H1 (cell line): ENCODE data around the gene GPC3. TPM values are rescaled to one million over a fixed set of nuclear protein-coding genes. Genes with fewer than 3 reads are reported as not detected.

Experiments
- CTCF ChIA-PET: fragments of 300-600 bp; sonication (Branson Sonifier 250); formaldehyde crosslinking; loops from one replicate; lab custom pipeline; 2021; ENCODE audit not compliant: partially characterized antibody; lab: Charles Lee
- POLR2A ChIA-PET: fragments of 300-600 bp; sonication (Branson Sonifier 250); formaldehyde crosslinking; loops from one replicate; lab custom pipeline; 2021; ENCODE audit warnings: inconsistent platforms; ENCODE audit not compliant: partially characterized antibody; lab: Charles Lee
- DNase-seq, 2 experiments: peaks; one replicate each; pipeline versions ENCODE4 v3.0.0 to v3.0.0-alpha.2; 2010 to 2022; ENCODE audit warnings: low spot score in 2 of 2, low read depth in 1 of 2, mixed read lengths in 1 of 2
- FAIRE-seq: peaks from 2 replicates; lab custom pipeline; 2011; peaks lifted over from hg19 to GRCh38; lab: Jason Lieb, UNC
- H2AFZ ChIP-seq: 2 replicates; pipeline ENCODE4 v1.8.1; 2012; ENCODE audit warnings: low read length, inconsistent platforms
- H2AK5ac ChIP-seq: 2 replicates; pipeline ENCODE4 v1.6.1; 2013; ENCODE audit warnings: low read depth, low read length
- H2BK120ac ChIP-seq: replicated peaks from 2 replicates; pipeline ENCODE3; 2013; ENCODE audit warnings: low read depth, low read length, inconsistent platforms
- H2BK12ac ChIP-seq: 2 replicates; pipeline ENCODE4 v1.6.1; 2013; ENCODE audit warnings: low read depth, low read length
- H2BK15ac ChIP-seq: 2 replicates; pipeline ENCODE4 v1.6.1; 2013; ENCODE audit warnings: low read length
- H2BK20ac ChIP-seq: 2 replicates; pipeline ENCODE4 v1.6.1; 2013; ENCODE audit warnings: low read length
- H2BK5ac ChIP-seq: 2 replicates; pipeline ENCODE4 v1.6.1; 2013; ENCODE audit warnings: low read depth, low read length
- H3K14ac ChIP-seq: 2 replicates; pipeline ENCODE4 v1.6.1; 2013; ENCODE audit warnings: inconsistent platforms; ENCODE audit not compliant: insufficient read length
- H3K18ac ChIP-seq: 2 replicates; pipeline ENCODE4 v1.6.1; 2013; ENCODE audit warnings: low read length; ENCODE audit errors: extremely low read depth
- H3K23ac ChIP-seq: 2 replicates; pipeline ENCODE4 v1.6.1; 2013; ENCODE audit warnings: inconsistent platforms; ENCODE audit not compliant: insufficient read length
- H3K23me2 ChIP-seq: 2 replicates; pipeline ENCODE4 v1.6.1; 2013; ENCODE audit warnings: low read depth, low read length
- H3K27ac ChIP-seq: 2 replicates; pipeline ENCODE4 v1.6.1; 2011; ENCODE audit warnings: low read depth, low read length, inconsistent platforms
- H3K27me3 ChIP-seq, 4 experiments: replicated peaks in 1 of 4; 1 replicate in 1 of 4; 2 replicates in 3 of 4; pipeline versions ENCODE4 v1.6.1 to v1.8.1; 2011 to 2013; ENCODE audit warnings: low read length in 3 of 4, mild to moderate bottlenecking in 3 of 4, inconsistent platforms in 2 of 4, mixed read lengths in 2 of 4, moderate library complexity in 1 of 4; ENCODE audit not compliant: control insufficient read depth in 3 of 4, insufficient read depth in 3 of 4; ENCODE audit errors: extremely low read depth in 1 of 4
- H3K36me3 ChIP-seq, 4 experiments: 2 replicates each; pipeline versions ENCODE4 v1.6.1 to v1.8.1; 2011 to 2013; ENCODE audit warnings: mild to moderate bottlenecking in 4 of 4, low read length in 3 of 4, moderate library complexity in 2 of 4, control low read depth in 1 of 4, inconsistent platforms in 1 of 4; ENCODE audit not compliant: insufficient read depth in 4 of 4, control insufficient read depth in 2 of 4
- H3K4ac ChIP-seq: replicated peaks from 2 replicates; pipeline ENCODE3; 2013; ENCODE audit warnings: low read length, low read depth, mixed read lengths, inconsistent platforms; ENCODE audit not compliant: insufficient read length
- H3K4me1 ChIP-seq, 4 experiments: replicated peaks in 1 of 4; 1 replicate in 1 of 4; 2 replicates in 3 of 4; pipeline versions ENCODE4 v1.6.1 to v1.8.1; 2011 to 2013; ENCODE audit warnings: low read length in 3 of 4, inconsistent platforms in 2 of 4, mixed read lengths in 1 of 4; ENCODE audit not compliant: insufficient read depth in 4 of 4, control insufficient read depth in 3 of 4
- H3K4me2 ChIP-seq, 2 experiments: 2 replicates each; pipeline versions ENCODE4 v1.6.1 to v1.8.1; 2011 to 2013; ENCODE audit warnings: low read depth in 2 of 2, low read length in 2 of 2, control low read depth in 1 of 2, inconsistent platforms in 1 of 2, mild to moderate bottlenecking in 1 of 2; ENCODE audit not compliant: insufficient read depth in 1 of 2
- H3K4me3 ChIP-seq, 4 experiments: fragments of 200-600, 300-600 bp in 1 of 4; sonication (generic), shearing (Covaris generic), sonication (Bioruptor Twin) in 1 of 4; 2 replicates each; pipeline versions ENCODE4 v1.5.1 to v1.8.1; 2011 to 2016; ENCODE audit warnings: low read length in 4 of 4, low read depth in 3 of 4, control low read depth in 2 of 4, inconsistent platforms in 2 of 4, mild to moderate bottlenecking in 2 of 4, mixed read lengths in 1 of 4, moderate library complexity in 1 of 4; ENCODE audit not compliant: insufficient read depth in 2 of 4; ENCODE audit errors: extremely low read depth in 1 of 4
- H3K56ac ChIP-seq: replicated peaks from 2 replicates; pipeline ENCODE3; 2013; ENCODE audit warnings: low read depth, mild to moderate bottlenecking, mixed read lengths, low read length, inconsistent platforms; ENCODE audit not compliant: insufficient read length
- H3K79me1 ChIP-seq: 2 replicates; pipeline ENCODE4 v1.6.1; 2013; ENCODE audit warnings: low read depth, low read length, control low read depth
- H3K79me2 ChIP-seq, 2 experiments: 2 replicates each; pipeline versions ENCODE4 v1.6.1 to v1.8.1; 2012 to 2013; ENCODE audit warnings: low read length in 2 of 2, mild to moderate bottlenecking in 2 of 2, inconsistent platforms in 1 of 2; ENCODE audit not compliant: insufficient read depth in 2 of 2, control insufficient read depth in 1 of 2
- H3K9ac ChIP-seq, 4 experiments: replicated peaks in 1 of 4; 1 replicate in 1 of 4; 2 replicates in 3 of 4; pipeline versions ENCODE4 v1.6.1 to v1.8.1; 2011 to 2013; ENCODE audit warnings: low read depth in 3 of 4, low read length in 3 of 4, control low read depth in 2 of 4, mild to moderate bottlenecking in 2 of 4, moderate library complexity in 2 of 4, inconsistent platforms in 1 of 4; ENCODE audit errors: extremely low read depth in 1 of 4
- H3K9me3 ChIP-seq, 2 experiments: 2 replicates each; pipeline versions ENCODE4 v1.6.1 to v1.8.1; 2012 to 2013; ENCODE audit warnings: mild to moderate bottlenecking in 2 of 2, moderate library complexity in 2 of 2, control low read depth in 1 of 2, inconsistent platforms in 1 of 2, low read depth in 1 of 2, low read length in 1 of 2, mixed read lengths in 1 of 2; ENCODE audit not compliant: insufficient read depth in 2 of 2
- H4K20me1 ChIP-seq, 2 experiments: replicated peaks in 1 of 2; 2 replicates each; pipeline versions ENCODE3 to v1.8.1; 2011 to 2013; ENCODE audit warnings: inconsistent platforms in 2 of 2, low read length in 2 of 2, mild to moderate bottlenecking in 1 of 2; ENCODE audit not compliant: insufficient read depth in 2 of 2, control insufficient read depth in 1 of 2
- H4K5ac ChIP-seq: 2 replicates; pipeline ENCODE4 v1.6.1; 2013; ENCODE audit warnings: low read length, low read depth, mixed read lengths, inconsistent platforms; ENCODE audit not compliant: insufficient read length
- H4K8ac ChIP-seq: 2 replicates; pipeline ENCODE4 v1.8.0; 2013; ENCODE audit warnings: mild to moderate bottlenecking, moderate library complexity, low read length, inconsistent platforms; ENCODE audit not compliant: insufficient read depth; ENCODE audit errors: extremely low read depth
- H4K91ac ChIP-seq: replicated peaks from 2 replicates; pipeline ENCODE3; 2013; ENCODE audit warnings: low read length, mixed read lengths, inconsistent platforms; ENCODE audit not compliant: insufficient read length
- CTBP2 ChIP-seq: IDR thresholded peaks from 2 replicates; pipeline ENCODE4 v1.7.0; 2011; ENCODE audit warnings: borderline replicate concordance, mild to moderate bottlenecking, moderate library complexity, mixed read lengths, low read length; ENCODE audit not compliant: insufficient read depth, insufficient read length
- KDM1A ChIP-seq: fragments of 200-600, 300-600 bp; sonication (generic); IDR thresholded peaks from 2 replicates; pipeline ENCODE4 v1.7.1; 2016; ENCODE audit warnings: mild to moderate bottlenecking, low read length, borderline replicate concordance
- MAFK ChIP-seq: IDR thresholded peaks from 2 replicates; pipeline ENCODE4 v1.6.1; 2012; ENCODE audit warnings: low read depth, mild to moderate bottlenecking, improper control_type of control experiment, low read length
- NANOG ChIP-seq: IDR thresholded peaks from 2 replicates; pipeline ENCODE4 v1.6.1; 2011; ENCODE audit warnings: low read length, low read depth, mild to moderate bottlenecking, inconsistent platforms; ENCODE audit not compliant: insufficient read depth, poor library complexity, severe bottlenecking
- POLR2AphosphoS5 ChIP-seq: IDR thresholded peaks from 2 replicates; pipeline ENCODE4 v1.6.1; 2011; ENCODE audit warnings: low read depth, low read length
- POU5F1 ChIP-seq: IDR thresholded peaks from 2 replicates; pipeline ENCODE4 v1.6.1; 2011; ENCODE audit warnings: low read depth, mild to moderate bottlenecking, low read length, moderate library complexity
- RAD21 ChIP-seq, 2 experiments: IDR thresholded peaks in 1 of 2; conservative IDR thresholded peaks in 1 of 2; 2 replicates each; pipeline ENCODE4 v1.6.1; 2011; ENCODE audit warnings: low read depth in 2 of 2, low read length in 2 of 2, improper control_type of control experiment in 1 of 2, inconsistent platforms in 1 of 2, mild to moderate bottlenecking in 1 of 2, moderate library complexity in 1 of 2
- RBBP5 ChIP-seq: IDR thresholded peaks from 2 replicates; pipeline ENCODE4 v1.7.1; 2012; ENCODE audit warnings: low read depth, mild to moderate bottlenecking, inconsistent platforms, low read length, moderate library complexity, borderline replicate concordance
- SUZ12 ChIP-seq: fragments of 200-600 bp; sonication (generic); IDR thresholded peaks from 2 replicates; pipeline ENCODE4 v1.6.1; 2012; ENCODE audit warnings: mild to moderate bottlenecking, inconsistent platforms, low read length, moderate library complexity, mixed read lengths
- TBP ChIP-seq: IDR thresholded peaks from 2 replicates; pipeline ENCODE4 v1.6.1; 2011; ENCODE audit warnings: low read depth, low read length, improper control_type of control experiment
- WGBS, 2 experiments: shearing (Covaris generic) in 1 of 2; methylation state at CpG; one replicate each; pipeline versions ENCODE4 v1.1.6 to v1.1.7; 2013 to 2015; ENCODE audit warnings: low lambda C conversion rate in 2 of 2, mixed read lengths in 2 of 2, inconsistent platforms in 1 of 2, low coverage in 1 of 2, missing lambda C conversion rate in 1 of 2; ENCODE audit not compliant: insufficient replicate concordance in 2 of 2, insufficient coverage in 1 of 2, insufficient read length in 1 of 2; ENCODE audit errors: extremely low coverage in 1 of 2, missing lambda C conversion rate in 1 of 2; 5-methylcytosine and 5-hydroxymethylcytosine counted together
- polyA plus RNA-seq, 7 experiments: library from polyadenylated mRNA; depleted of rRNA in 3 of 7; stranded (reverse) in 5 of 7; unstranded in 2 of 7; fragments of >200 nt in 5 of 7; fragments of 200-250 nt in 2 of 7; gene quantifications; 1 replicate in 5 of 7; 2 replicates in 1 of 7; 4 replicates in 1 of 7; pipeline versions ENCODE4 v1.2.1 to v1.2.3, GENCODE V29; 2011 to 2013; ENCODE audit warnings: missing spikeins in 2 of 7, mixed read lengths in 2 of 7
- total RNA-seq: library from RNA; stranded (reverse); fragmentation: NEBNext Ultra II Directional; extraction: Animal tissue kit (Norgen Biotek cat#: 25700); gene quantifications from 2 replicates; pipeline ENCODE4 v1.2.1, GENCODE V29; 2021

Gene GPC3
- total and polyA plus RNA-seq, 2 of the 8 experiments (the other 6 are each of a cell fraction or from before 2014, with no cell fraction given) = 64.8 to 71.9 TPM

GRCh38 chrX:133575501-133576136, 409.8 kb downstream of the GPC3 start:
- Histone ChIP-seq H4K91ac (no peak overlapping the region), H2BK5ac (no peak overlapping the region), H3K36me3 (no peaks in the 10 kb centered on the region), H3K23me2 (no peaks in the 10 kb centered on the region), H3K9ac (no peak overlapping the region), H2BK12ac (no peak overlapping the region), H3K79me2 (no peaks in the 10 kb centered on the region), H3K79me1 (no peaks in the 10 kb centered on the region), H4K5ac (no peak overlapping the region), H3K4me3 (no peak overlapping the region), H3K4me1 (no peaks in the 10 kb centered on the region), H2AK5ac (no peak overlapping the region), H2BK20ac (no peak overlapping the region), H3K56ac (no peak overlapping the region), H4K20me1 (no peaks in the 10 kb centered on the region), H3K4me2 (no peak overlapping the region), H3K27ac (no peak overlapping the region), H2AFZ (no peak overlapping the region), H4K8ac (no peak overlapping the region), H2BK120ac (no peak overlapping the region), H3K14ac (no peak overlapping the region), H2BK15ac (no peak overlapping the region), H3K27me3 (no peaks in the 10 kb centered on the region), H3K4ac (no peak overlapping the region), H3K18ac (no peak overlapping the region), H3K23ac (no peak overlapping the region), H3K9me3 (no peaks in the 10 kb centered on the region)
- CTCF ChIA-PET = interaction anchor here (0.9 kb wide), 1 partner anchor 130 kb away, joined by 3 read pairs; no protein-coding TSS in a partner anchor
- no peak for FAIRE-seq
- TF ChIP-seq RAD21 (IDR thresholded peaks at IDR 0.05 in 1 of 2, conservative IDR thresholded peaks at IDR 0.05 in 1 of 2; ENCODE audit: low read depth in 2 of 2, low read length in 2 of 2) = no peak
- TF ChIP-seq RBBP5 = no peak
- no peak for TF ChIP-seq NANOG
- no peak for TF ChIP-seq POU5F1
- no peak for TF ChIP-seq KDM1A
- TF ChIP-seq MAFK = no peak
- no peak for TF ChIP-seq SUZ12
- TF ChIP-seq POLR2AphosphoS5 = no peak
- TF ChIP-seq CTBP2 = no peak
- no peak for TF ChIP-seq TBP
- WGBS, 2 experiments = 90% methylated on average over 5 of the region's 5 CpGs; no CpG with 5 or more reads in 1 of the 2 experiments
- POLR2A ChIA-PET = interaction anchor here (1.1 kb wide), 1 partner anchor 13 kb away, joined by 3 read pairs; no protein-coding TSS in a partner anchor
- DNase-seq = no peak
